SK-N-MC (cell line): ENCODE results near the gene TNIP1.

Source experiments
- EZH2 ChIP-seq: fragments of 200-600 bp; sonication (generic); IDR thresholded peaks from one replicate; pipeline ENCODE4 v1.6.1; 2017; ENCODE audit warnings: antibody characterized with exemption
- POLR2AphosphoS5 ChIP-seq: IDR thresholded peaks from 2 replicates; pipeline ENCODE4 v1.6.1; 2012; ENCODE audit warnings: mild to moderate bottlenecking, low read depth, low read length, borderline replicate concordance

DNA sequence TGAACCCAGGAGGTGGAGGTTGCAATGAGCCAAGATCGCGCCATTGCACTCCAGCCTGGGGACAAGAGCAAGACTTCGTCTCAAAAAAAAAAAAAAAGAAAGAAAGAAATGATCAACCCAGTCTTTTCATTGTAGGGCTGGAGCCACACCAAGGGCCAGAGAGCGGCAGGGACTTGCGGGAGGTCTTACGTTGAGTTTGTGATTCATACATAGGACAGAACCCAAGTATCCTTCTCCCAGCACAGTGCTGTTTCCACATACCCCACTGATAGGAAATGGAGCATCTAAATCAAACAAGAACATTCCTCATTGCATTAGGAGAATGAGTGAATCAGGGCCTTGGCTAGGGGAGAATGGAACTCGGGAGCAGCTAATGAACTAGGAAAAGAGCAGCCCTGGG lies 3.5 kb upstream of the TNIP1 start:
- TF ChIP-seq EZH2 (no peak), POLR2AphosphoS5 (no peak)
